Mammary epithelial cell (primary cell): ENCODE results near the gene SIGLEC9.

Experiments used
- EZH2 ChIP-seq: IDR thresholded peaks from 2 replicates; pipeline ENCODE4 v1.6.1; 2012; ENCODE audit warnings: low read length, inconsistent platforms, borderline replicate concordance
- TF ChIP-seq, protein P1 (sequence below), 2 donors: IDR thresholded peaks in 1 of 2; conservative IDR thresholded peaks in 1 of 2; 2 replicates each; pipeline ENCODE4 v1.5.1; 2011 to 2012; ENCODE audit warnings: inconsistent platforms in 2 of 2, low read length in 2 of 2, mild to moderate bottlenecking in 2 of 2, control low read depth in 1 of 2, low read depth in 1 of 2; ENCODE audit not compliant: insufficient read depth in 1 of 2; ENCODE audit errors: extremely low read depth in 1 of 2

- TF ChIP-seq, protein P1, sequence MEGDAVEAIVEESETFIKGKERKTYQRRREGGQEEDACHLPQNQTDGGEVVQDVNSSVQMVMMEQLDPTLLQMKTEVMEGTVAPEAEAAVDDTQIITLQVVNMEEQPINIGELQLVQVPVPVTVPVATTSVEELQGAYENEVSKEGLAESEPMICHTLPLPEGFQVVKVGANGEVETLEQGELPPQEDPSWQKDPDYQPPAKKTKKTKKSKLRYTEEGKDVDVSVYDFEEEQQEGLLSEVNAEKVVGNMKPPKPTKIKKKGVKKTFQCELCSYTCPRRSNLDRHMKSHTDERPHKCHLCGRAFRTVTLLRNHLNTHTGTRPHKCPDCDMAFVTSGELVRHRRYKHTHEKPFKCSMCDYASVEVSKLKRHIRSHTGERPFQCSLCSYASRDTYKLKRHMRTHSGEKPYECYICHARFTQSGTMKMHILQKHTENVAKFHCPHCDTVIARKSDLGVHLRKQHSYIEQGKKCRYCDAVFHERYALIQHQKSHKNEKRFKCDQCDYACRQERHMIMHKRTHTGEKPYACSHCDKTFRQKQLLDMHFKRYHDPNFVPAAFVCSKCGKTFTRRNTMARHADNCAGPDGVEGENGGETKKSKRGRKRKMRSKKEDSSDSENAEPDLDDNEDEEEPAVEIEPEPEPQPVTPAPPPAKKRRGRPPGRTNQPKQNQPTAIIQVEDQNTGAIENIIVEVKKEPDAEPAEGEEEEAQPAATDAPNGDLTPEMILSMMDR (conservative IDR thresholded peaks at IDR 0.05 in 1 of 2, IDR thresholded peaks at IDR 0.05 in 1 of 2; ENCODE audit: extremely low read depth in 1 of 2, insufficient read depth in 1 of 2, low read depth in 1 of 2, low read length in 2 of 2), result no peak
- TF ChIP-seq EZH2, result no peak
Observed at GRCh38 chr19:51166846-51167490, 42.3 kb downstream of the SIGLEC9 start.
